HCT116 (cell line): ENCODE data around the gene EDN2. TPM values are rescaled to one million over a fixed set of nuclear protein-coding genes. Genes with fewer than 3 reads are reported as not detected.

Source experiments
- ATAC-seq: fragments of 200-7000 bp; cut with Tn5 transposase; 2 replicates; pipeline ENCODE4 v1.9.1; 2020; ENCODE audit warnings: mild to moderate bottlenecking, moderate library complexity
- BruUV-seq: library from RNA; stranded (reverse); fragments of 400-500 nt; replicated peaks from 2 replicates; lab custom pipeline; 2021; lab: Mats Ljungman, UMichigan
- CTCF ChIA-PET: fragments of 300-600 bp; sonication (Branson Sonifier 250); formaldehyde crosslinking; loops from one replicate; lab custom pipeline; 2021; ENCODE audit warnings: antibody characterized with exemption; lab: Charles Lee
- POLR2A ChIA-PET: fragments of 300-600, 350-600 bp; sonication (Branson Sonifier 250); formaldehyde crosslinking; loops from one replicate; lab custom pipeline; 2021; ENCODE audit warnings: antibody characterized with exemption; lab: Charles Lee
- RAD21 ChIA-PET, 2 experiments: fragments of 300-600 bp; sonication (Branson Sonifier 250); formaldehyde crosslinking; loops; one replicate each; lab custom pipeline; 2023; ENCODE audit warnings: low total read pairs in 2 of 2; ENCODE audit not compliant: uncharacterized antibody in 2 of 2, unreplicated experiment in 2 of 2, low non-redundant PET in 1 of 2; lab: Charles Lee
- DNase-seq: peaks from one replicate; pipeline ENCODE4 v3.0.0-alpha.2; 2010; ENCODE audit warnings: low read depth, low spot score
- H2AFZ ChIP-seq: fragments of 200-600 bp; shearing (Covaris generic), sonication (generic); 2 replicates; pipeline ENCODE4 v1.6.1; 2017; ENCODE audit warnings: low read depth, mixed run types, mixed read lengths, antibody characterized with exemption, low read length; ENCODE audit not compliant: poor library complexity, severe bottlenecking
- H3K27ac ChIP-seq: 2 replicates; pipeline ENCODE4 v1.5.1; 2012; ENCODE audit warnings: low read depth, low read length
- H3K27me3 ChIP-seq: fragments of 200-600 bp; sonication (generic); 2 replicates; pipeline ENCODE4 v1.6.1; 2016; ENCODE audit warnings: mixed run types, low read length, mixed read lengths; ENCODE audit not compliant: insufficient read depth
- H3K36me3 ChIP-seq, 2 experiments: fragments of 200-500 bp in 1 of 2; fragments of 200-600 bp in 1 of 2; sonication (Bioruptor generic) in 1 of 2; sonication (generic) in 1 of 2; 2 replicates each; pipeline versions ENCODE4 v1.5.1 to v1.6.1; 2014 to 2016; ENCODE audit warnings: low read length in 2 of 2, inconsistent platforms in 1 of 2, mixed read lengths in 1 of 2, mixed run types in 1 of 2; ENCODE audit not compliant: insufficient read depth in 2 of 2, control insufficient read depth in 1 of 2
- H3K4me1 ChIP-seq, 2 experiments: fragments of 200-600 bp in 1 of 2; sonication (generic) in 1 of 2; 2 replicates each; pipeline versions ENCODE4 v1.5.1 to v1.6.1; 2012 to 2017; ENCODE audit warnings: low read length in 2 of 2, inconsistent platforms in 1 of 2, mild to moderate bottlenecking in 1 of 2, mixed read lengths in 1 of 2, mixed run types in 1 of 2, moderate library complexity in 1 of 2; ENCODE audit not compliant: insufficient read depth in 2 of 2, control insufficient read depth in 1 of 2
- H3K4me2 ChIP-seq: fragments of 200-600 bp; sonication (generic); 2 replicates; pipeline ENCODE4 v1.6.1; 2017; ENCODE audit warnings: mixed run types, low read length, mixed read lengths
- H3K4me3 ChIP-seq, 2 experiments: fragments of 200-600 bp in 1 of 2; sonication (generic) in 1 of 2; replicated peaks in 1 of 2; 2 replicates each; pipeline ENCODE4 v1.5.1; 2011 to 2016; ENCODE audit warnings: low read length in 2 of 2, control low read depth in 1 of 2, low read depth in 1 of 2, mild to moderate bottlenecking in 1 of 2, mixed read lengths in 1 of 2, mixed run types in 1 of 2
- H3K79me2 ChIP-seq: fragments of 200-600 bp; sonication (generic); 2 replicates; pipeline ENCODE4 v1.6.1; 2017; ENCODE audit warnings: mild to moderate bottlenecking, mixed run types, low read length, moderate library complexity, mixed read lengths; ENCODE audit not compliant: insufficient read depth
- H3K9ac ChIP-seq: fragments of 200-600 bp; sonication (generic); 2 replicates; pipeline ENCODE4 v1.6.1; 2016; ENCODE audit warnings: low read length, mixed read lengths
- H3K9me2 ChIP-seq: fragments of 200-600 bp; sonication (generic), shearing (Covaris generic); 2 replicates; pipeline ENCODE4 v1.6.1; 2017; ENCODE audit warnings: mixed run types, mild to moderate bottlenecking, moderate library complexity; ENCODE audit not compliant: insufficient read depth
- H3K9me3 ChIP-seq, 2 experiments: fragments of 200-500 bp in 1 of 2; fragments of 200-600 bp in 1 of 2; sonication (Bioruptor generic) in 1 of 2; sonication (generic) in 1 of 2; 2 replicates each; pipeline ENCODE4 v1.6.1; 2014 to 2017; ENCODE audit warnings: low read length in 2 of 2, mixed read lengths in 2 of 2, inconsistent platforms in 1 of 2, low read depth in 1 of 2, mild to moderate bottlenecking in 1 of 2, mixed run types in 1 of 2, moderate library complexity in 1 of 2; ENCODE audit not compliant: control insufficient read depth in 1 of 2, insufficient read depth in 1 of 2
- H4K20me1 ChIP-seq: fragments of 200-600 bp; sonication (generic), shearing (Covaris generic); 2 replicates; pipeline ENCODE4 v1.6.1; 2017; ENCODE audit warnings: mixed run types, mild to moderate bottlenecking, moderate library complexity; ENCODE audit not compliant: insufficient read depth
- CEBPB ChIP-seq: IDR thresholded peaks from 2 replicates; pipeline ENCODE4 v1.6.1; 2012; ENCODE audit warnings: low read depth
- CTCF ChIP-seq, 3 experiments: fragments of 200-600 bp in 1 of 3; sonication (generic) in 1 of 3; IDR thresholded peaks in 2 of 3; conservative IDR thresholded peaks in 1 of 3; 2 replicates each; pipeline ENCODE4 v1.5.1; 2012 to 2017; ENCODE audit warnings: low read depth in 2 of 3, low read length in 2 of 3, antibody characterized with exemption in 1 of 3, borderline replicate concordance in 1 of 3, control low read depth in 1 of 3, mild to moderate bottlenecking in 1 of 3, mixed read lengths in 1 of 3, mixed run types in 1 of 3, moderate library complexity in 1 of 3; ENCODE audit not compliant: insufficient read depth in 1 of 3
- ELF1 ChIP-seq: IDR thresholded peaks from 2 replicates; pipeline ENCODE4 v1.6.1; 2012; ENCODE audit warnings: low read depth, borderline replicate concordance
- EZH2 ChIP-seq: fragments of 200-600 bp; sonication (generic); IDR thresholded peaks from 2 replicates; pipeline ENCODE4 v1.6.1; 2017; ENCODE audit warnings: antibody characterized with exemption, mixed run types
- EZH2phosphoT487 ChIP-seq: fragments of 200-600 bp; IDR thresholded peaks from 2 replicates; pipeline ENCODE4 v1.6.1; 2018; ENCODE audit warnings: antibody characterized with exemption, borderline replicate concordance
- FOSL1 ChIP-seq: IDR thresholded peaks from 2 replicates; pipeline ENCODE4 v1.6.1; 2012; ENCODE audit warnings: low read depth
- MAX ChIP-seq: IDR thresholded peaks from 2 replicates; pipeline ENCODE4 v1.6.1; 2012
- POLR2AphosphoS5 ChIP-seq: IDR thresholded peaks from 2 replicates; pipeline ENCODE4 v1.6.1; 2011; ENCODE audit warnings: mild to moderate bottlenecking, low read depth, low read length, moderate library complexity
- RAD21 ChIP-seq: IDR thresholded peaks from 2 replicates; pipeline ENCODE4 v1.6.1; 2012; ENCODE audit warnings: low read depth, mild to moderate bottlenecking
- SIN3A ChIP-seq: IDR thresholded peaks from 2 replicates; pipeline ENCODE4 v1.6.1; 2012; ENCODE audit warnings: low read depth
- SP1 ChIP-seq: IDR thresholded peaks from 2 replicates; pipeline ENCODE4 v1.6.1; 2012; ENCODE audit warnings: low read depth
- YY1 ChIP-seq: IDR thresholded peaks from 2 replicates; pipeline ENCODE4 v1.6.1; 2011; ENCODE audit warnings: low read length, low read depth, moderate library complexity, mild to moderate bottlenecking; ENCODE audit not compliant: insufficient replicate concordance; ENCODE audit errors: extremely low read depth
- ZNF274 ChIP-seq: fragments of 200-500 bp; sonication (Bioruptor generic); IDR thresholded peaks from 2 replicates; pipeline ENCODE4 v1.6.1; 2014; ENCODE audit warnings: mild to moderate bottlenecking, low read depth, low read length, inconsistent platforms
- intact Hi-C: fragments of 100-400 bp; cut with micrococcal nuclease; formaldehyde crosslinking; loops from 2 replicates; pipeline ENCODE4 v1.10.0; 2022
- total RNA-seq: library from RNA; stranded (reverse); gene quantifications from one replicate; pipeline ENCODE4 v1.2.1, GENCODE V29; 2021; ENCODE audit not compliant: unreplicated experiment

The EDN2 gene
- total RNA-seq, 1 experiment from 2014 or later: not detected

GRCh38 chr1:41468122-41468762, 16.2 kb downstream of the EDN2 start:
- ATAC-seq (no peak), DNase-seq (no peak)
- Histone ChIP-seq H3K36me3 (no peaks in the 10 kb centered on the region), H3K4me3 (no peak overlapping the region), H3K79me2 (no peaks in the 10 kb centered on the region), H3K4me1 (peaks cover 0 to 6% of the 10 kb centered on the region in 2 experiments; a peak in 3 of 4 replicates), H2AFZ (no peak overlapping the region), H3K9me3 (no peaks in the 10 kb centered on the region), H3K9me2 (no peaks in the 10 kb centered on the region), H3K9ac (no peak overlapping the region), H3K27me3 (no peaks in the 10 kb centered on the region), H3K4me2 (no peak overlapping the region), H3K27ac (no peak overlapping the region), H4K20me1 (no peaks in the 10 kb centered on the region)
- POLR2A ChIA-PET: no interaction called here
- intact Hi-C loops: no loop called here
- TF ChIP-seq RAD21 (no peak), MAX (no peak), POLR2AphosphoS5 (no peak), EZH2phosphoT487 (no peak), EZH2 (no peak), ZNF274 (no peak), SP1 (no peak), YY1 (no peak), CTCF (IDR thresholded peaks at IDR 0.05 in 2 of 3, conservative IDR thresholded peaks at IDR 0.05 in 1 of 3; ENCODE audit: borderline replicate concordance in 1 of 3, insufficient read depth in 1 of 3, low read depth in 2 of 3, low read length in 2 of 3) (no peak), CEBPB (no peak), FOSL1 (no peak), SIN3A (no peak), ELF1 (no peak)
- RAD21 ChIA-PET: no interaction called here
- CTCF ChIA-PET: interaction anchor here (1.3 kb wide), 1 partner anchor 25 kb away, joined by 3 read pairs; no protein-coding TSS in a partner anchor
- no TSS peak for BruUV-seq
